ENCODE measurements around the gene KRT8. TPM values are rescaled to one million over a fixed set of nuclear protein-coding genes. Genes with fewer than 3 reads are reported as not detected.

KRT8 gene
- total RNA-seq, 4 donors from 2014 or later = 18.1 to 96.0 (median 58.2) TPM

DNA sequence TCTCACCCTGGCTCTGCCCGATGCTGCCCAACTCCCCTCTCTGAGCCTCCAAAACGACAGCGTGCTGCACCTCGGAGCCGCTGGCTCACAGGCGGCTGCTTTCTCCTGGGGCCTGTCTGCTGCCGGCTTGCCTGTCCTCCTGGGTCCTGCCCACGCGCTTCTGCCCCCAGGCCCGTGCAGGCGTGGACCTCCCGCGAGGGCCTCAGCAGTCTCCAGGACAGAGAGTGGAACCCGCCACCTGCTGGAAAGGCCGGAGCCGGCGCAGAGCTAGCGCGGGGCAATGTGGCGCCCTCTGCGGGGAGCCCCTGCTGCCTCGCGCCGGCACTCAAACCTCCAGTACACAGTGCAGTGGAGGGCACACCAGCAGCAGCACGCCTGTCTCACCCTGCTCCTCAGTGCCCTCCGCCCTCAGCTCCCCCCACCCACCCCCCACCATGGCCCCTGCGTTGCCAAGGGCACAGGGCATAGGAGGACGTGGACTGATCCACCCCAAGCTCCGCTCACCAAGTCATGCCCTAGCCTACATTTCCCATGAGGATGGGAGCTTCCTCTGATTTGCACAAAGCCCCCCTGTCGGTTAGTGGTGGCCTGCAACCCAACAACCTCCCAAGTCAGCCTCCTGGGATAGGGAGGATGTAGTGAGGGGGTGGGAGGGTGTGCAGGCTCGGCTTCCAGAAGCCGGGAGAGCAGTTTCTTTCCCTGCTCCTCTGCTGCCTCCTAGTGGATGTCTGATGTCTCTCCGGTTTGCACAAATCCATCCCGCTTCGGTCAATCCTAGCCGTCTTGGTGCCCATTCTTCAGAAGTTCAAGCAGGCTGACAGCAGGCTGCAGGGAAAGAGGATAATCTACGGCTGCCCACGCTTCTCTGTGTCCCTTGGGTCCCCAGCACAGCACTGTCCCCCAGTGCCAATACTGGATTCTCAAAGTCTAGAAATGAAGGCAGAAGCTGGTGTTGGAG, 25.2 kb downstream of the KRT8 start:
- intact Hi-C loops (cut with DNase I; ENCODE audit: low total_unique reads) = loop anchor here (2.0 to 5.0 kb wide), 4 partner anchors 217 to 737 kb away; no protein-coding TSS in a partner anchor
- peak; percentile 86 to 95 for DNase-seq (ENCODE audit: low spot score in 2 of 2)
- no peak for TF ChIP-seq POLR2A (IDR thresholded peaks at IDR 0.05)
- TF ChIP-seq, protein P1, sequence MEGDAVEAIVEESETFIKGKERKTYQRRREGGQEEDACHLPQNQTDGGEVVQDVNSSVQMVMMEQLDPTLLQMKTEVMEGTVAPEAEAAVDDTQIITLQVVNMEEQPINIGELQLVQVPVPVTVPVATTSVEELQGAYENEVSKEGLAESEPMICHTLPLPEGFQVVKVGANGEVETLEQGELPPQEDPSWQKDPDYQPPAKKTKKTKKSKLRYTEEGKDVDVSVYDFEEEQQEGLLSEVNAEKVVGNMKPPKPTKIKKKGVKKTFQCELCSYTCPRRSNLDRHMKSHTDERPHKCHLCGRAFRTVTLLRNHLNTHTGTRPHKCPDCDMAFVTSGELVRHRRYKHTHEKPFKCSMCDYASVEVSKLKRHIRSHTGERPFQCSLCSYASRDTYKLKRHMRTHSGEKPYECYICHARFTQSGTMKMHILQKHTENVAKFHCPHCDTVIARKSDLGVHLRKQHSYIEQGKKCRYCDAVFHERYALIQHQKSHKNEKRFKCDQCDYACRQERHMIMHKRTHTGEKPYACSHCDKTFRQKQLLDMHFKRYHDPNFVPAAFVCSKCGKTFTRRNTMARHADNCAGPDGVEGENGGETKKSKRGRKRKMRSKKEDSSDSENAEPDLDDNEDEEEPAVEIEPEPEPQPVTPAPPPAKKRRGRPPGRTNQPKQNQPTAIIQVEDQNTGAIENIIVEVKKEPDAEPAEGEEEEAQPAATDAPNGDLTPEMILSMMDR (IDR thresholded peaks at IDR 0.05) = peak in 1 of 3 donors; percentile 35
- no peak overlapping the region for H3K4me3 ChIP-seq (ENCODE audit: low read depth, poor library complexity, severe bottlenecking)
- WGBS, 2 donors = 4% methylated on average over 31 to 34 of the region's 38 CpGs

DNA sequence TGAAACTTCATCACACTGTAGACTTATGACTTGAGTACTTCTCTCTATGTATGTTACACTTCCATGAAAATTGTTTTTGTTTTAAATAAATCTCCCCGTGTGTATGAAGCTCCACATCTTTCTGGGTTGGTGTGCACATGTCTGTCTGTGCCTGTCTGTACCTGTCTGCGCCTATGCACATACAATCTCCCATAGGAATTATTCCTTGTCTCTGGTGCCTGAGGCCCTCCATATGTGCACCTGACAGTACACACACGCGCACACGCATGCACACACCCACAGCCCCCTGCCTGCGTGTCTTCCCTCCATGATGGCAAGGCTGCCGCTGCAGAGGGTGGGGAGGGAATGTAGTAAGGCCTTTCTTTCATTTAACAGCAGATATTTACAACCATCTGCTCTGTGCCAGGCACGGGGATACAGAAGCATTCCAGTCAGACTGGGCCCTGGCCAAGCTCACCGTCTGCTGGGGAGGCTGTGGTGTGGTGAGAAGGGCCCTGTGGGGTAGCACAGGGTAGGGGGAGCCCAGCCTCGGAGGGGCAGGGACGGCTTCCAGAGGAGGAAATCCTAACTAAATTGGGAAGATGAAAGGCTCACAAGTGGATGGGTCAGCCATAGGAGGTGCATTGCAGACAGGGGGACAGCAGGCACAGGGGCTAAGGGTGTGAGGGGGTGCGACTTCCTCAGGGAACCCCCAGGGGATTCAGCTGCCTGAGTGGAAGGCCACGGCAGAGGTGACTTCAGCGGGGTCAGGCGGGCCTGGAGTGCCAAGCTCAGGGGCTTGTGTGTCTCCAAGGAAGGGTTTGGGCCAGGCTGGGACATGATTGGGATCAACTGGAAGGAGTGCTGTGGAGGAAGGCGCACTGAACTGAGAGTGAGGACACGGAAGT, 26.1 kb downstream of the KRT8 start:
- TF ChIP-seq, protein P1 (IDR thresholded peaks at IDR 0.05) = no peak
- TF ChIP-seq POLR2A (IDR thresholded peaks at IDR 0.05) = no peak
- 44% methylated on average over 17 of the region's 17 CpGs for WGBS, 2 donors
- no peak for DNase-seq (ENCODE audit: low spot score in 2 of 2)
- H3K4me3 ChIP-seq (ENCODE audit: low read depth, poor library complexity, severe bottlenecking) = no peak overlapping the region
- intact Hi-C loops (cut with DNase I; ENCODE audit: low total_unique reads) = loop anchor here (2.0 to 5.0 kb wide), 2 partner anchors 216 to 736 kb away; no protein-coding TSS in a partner anchor

DNA sequence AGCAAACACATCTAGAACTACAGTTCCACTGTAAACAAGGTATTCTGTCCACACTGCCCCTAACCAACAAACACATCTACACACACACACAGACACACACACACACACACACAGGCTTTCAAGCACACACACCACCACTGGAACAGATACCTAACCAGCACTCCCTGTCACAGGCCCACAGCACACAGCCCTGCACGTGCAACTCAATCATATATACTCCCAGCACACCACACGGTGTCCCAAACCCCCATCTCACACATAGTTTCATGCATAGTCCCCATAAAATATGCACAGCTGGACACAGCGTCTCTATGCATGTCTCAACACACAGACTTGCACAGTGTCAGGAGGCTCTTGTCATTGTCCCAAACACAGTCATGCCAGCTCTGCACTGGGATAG, 27.6 kb downstream of the KRT8 start:
- no peak overlapping the region for H3K4me3 ChIP-seq (ENCODE audit: low read depth, poor library complexity, severe bottlenecking)
- intact Hi-C loops (cut with DNase I; ENCODE audit: low total_unique reads) = loop anchor here (5.0 kb wide), 1 partner anchor 215 kb away; no protein-coding TSS in a partner anchor
- 54 to 58% methylated on average over 3 of the region's 3 CpGs for WGBS, 2 donors
- DNase-seq (ENCODE audit: low spot score in 2 of 2) = no peak
- TF ChIP-seq POLR2A (IDR thresholded peaks at IDR 0.05) = no peak
- TF ChIP-seq, protein P1 (IDR thresholded peaks at IDR 0.05) = no peak

DNA sequence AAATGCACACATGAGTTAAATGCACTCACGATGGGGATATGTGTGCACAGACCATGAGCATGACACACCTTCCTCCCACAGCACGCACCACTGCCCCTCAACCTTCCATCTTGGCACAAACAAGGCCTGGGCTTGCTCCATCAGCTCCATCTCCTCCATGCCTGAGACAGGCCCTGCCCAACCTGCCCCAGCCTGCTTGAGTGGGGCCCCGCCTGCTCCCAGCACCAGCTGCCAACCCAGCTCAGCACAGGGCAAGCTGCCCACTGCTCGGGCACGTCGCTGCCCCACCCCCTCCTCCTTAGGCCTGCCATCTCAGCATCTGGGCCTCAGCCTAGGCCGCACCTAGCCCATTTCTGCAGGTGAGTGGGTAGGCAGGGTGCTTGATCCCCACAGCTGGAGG, 28.5 kb downstream of the KRT8 start:
- TF ChIP-seq, protein P1 (IDR thresholded peaks at IDR 0.05) = no peak
- TF ChIP-seq POLR2A (IDR thresholded peaks at IDR 0.05) = no peak
- intact Hi-C loops (cut with DNase I; ENCODE audit: low total_unique reads) = loop anchor here (5.0 kb wide), 1 partner anchor 214 kb away; no protein-coding TSS in a partner anchor
- H3K4me3 ChIP-seq (ENCODE audit: low read depth, poor library complexity, severe bottlenecking) = no peak overlapping the region
- WGBS, 2 donors = 36 to 43% methylated on average over 7 of the region's 7 CpGs
- DNase-seq (ENCODE audit: low spot score in 2 of 2) = peak in 1 of 2 donors; percentile 77

DNA sequence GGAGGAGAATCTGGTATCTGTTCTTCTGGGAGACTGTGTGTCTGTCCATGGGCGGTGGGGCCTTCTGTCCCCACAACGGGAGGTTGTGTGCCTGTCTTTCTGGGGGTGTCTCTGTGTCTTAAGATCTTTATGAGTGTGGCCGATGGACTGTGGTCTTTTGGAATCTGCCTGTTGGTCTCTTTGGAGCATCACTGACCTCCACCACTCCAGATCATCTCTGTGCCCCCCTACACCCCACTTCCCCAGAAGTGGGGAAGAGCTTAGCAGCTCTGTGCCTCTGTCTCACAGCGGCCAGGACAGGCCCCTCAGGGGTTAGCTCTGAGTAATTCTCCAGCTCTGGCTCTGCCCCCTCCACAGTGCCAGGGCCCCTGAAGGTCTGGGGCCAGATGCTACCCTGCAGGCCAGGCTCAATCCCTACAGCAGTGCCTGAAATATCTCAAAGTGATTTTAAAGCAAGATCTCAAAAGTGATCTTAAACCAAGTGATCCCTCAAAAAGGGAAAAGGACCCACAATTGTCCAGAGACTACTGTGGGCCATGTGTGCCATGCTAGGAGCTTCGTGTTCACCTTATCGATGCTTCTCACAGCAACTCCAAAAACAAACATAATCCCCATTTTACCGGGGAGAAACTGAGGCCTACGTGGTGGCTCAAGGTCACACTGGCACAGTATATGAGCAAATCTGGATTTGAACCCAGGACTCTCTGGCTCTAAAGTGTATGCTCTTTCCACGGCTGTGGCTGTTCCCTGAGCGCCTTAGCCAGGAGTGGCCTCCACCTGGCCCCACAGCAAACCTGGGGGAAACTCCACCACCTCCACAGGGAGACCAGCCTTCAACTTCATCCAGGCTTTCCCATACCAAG, 30.1 kb downstream of the KRT8 start:
- DNase-seq (ENCODE audit: low spot score in 2 of 2) = no peak
- no peak overlapping the region for H3K4me3 ChIP-seq (ENCODE audit: low read depth, poor library complexity, severe bottlenecking)
- no peak for TF ChIP-seq POLR2A (IDR thresholded peaks at IDR 0.05)
- TF ChIP-seq, protein P1 (IDR thresholded peaks at IDR 0.05) = no peak
- WGBS, 2 donors = 51 to 58% methylated on average over 10 of the region's 10 CpGs
- intact Hi-C loops (cut with DNase I; ENCODE audit: low total_unique reads) = loop anchor here (5.0 kb wide), 1 partner anchor 213 kb away; no protein-coding TSS in a partner anchor

Measured in lower leg skin (tissue), 4 donors.